ENCODE data around the gene BNIPL.

DNA sequence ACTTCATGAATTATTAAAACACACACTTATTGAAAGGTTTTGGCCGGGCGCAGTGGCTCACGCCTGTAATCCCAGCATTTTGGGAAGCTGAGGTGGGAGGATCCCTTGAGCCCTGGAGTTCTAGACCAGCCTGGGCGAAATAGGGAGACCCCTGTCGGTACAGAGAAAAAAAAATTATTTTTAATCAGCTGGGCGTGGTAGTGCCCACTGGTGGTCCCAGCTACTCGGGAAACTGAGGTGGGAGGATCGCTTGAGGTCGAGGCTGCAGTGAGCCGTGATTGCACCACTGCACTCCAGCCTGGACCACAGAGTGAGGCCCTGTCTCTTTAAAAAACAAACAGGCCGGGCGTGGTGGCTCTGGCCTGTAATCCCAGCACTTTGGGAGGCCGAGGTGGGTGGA is 35.8 kb downstream of the BNIPL start:
- TF ChIP-seq, protein P1, sequence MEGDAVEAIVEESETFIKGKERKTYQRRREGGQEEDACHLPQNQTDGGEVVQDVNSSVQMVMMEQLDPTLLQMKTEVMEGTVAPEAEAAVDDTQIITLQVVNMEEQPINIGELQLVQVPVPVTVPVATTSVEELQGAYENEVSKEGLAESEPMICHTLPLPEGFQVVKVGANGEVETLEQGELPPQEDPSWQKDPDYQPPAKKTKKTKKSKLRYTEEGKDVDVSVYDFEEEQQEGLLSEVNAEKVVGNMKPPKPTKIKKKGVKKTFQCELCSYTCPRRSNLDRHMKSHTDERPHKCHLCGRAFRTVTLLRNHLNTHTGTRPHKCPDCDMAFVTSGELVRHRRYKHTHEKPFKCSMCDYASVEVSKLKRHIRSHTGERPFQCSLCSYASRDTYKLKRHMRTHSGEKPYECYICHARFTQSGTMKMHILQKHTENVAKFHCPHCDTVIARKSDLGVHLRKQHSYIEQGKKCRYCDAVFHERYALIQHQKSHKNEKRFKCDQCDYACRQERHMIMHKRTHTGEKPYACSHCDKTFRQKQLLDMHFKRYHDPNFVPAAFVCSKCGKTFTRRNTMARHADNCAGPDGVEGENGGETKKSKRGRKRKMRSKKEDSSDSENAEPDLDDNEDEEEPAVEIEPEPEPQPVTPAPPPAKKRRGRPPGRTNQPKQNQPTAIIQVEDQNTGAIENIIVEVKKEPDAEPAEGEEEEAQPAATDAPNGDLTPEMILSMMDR (IDR thresholded peaks at IDR 0.05; ENCODE audit: insufficient read depth, low read length, poor library complexity, severe bottlenecking): no peak
- no peak for TF ChIP-seq EZH2phosphoT487 (conservative IDR thresholded peaks at IDR 0.05; ENCODE audit: low read length)

All from SU-DHL-6 (cell line).